HL-60 (cell line): ENCODE results near the gene PJA1.

Experiments
- DNase-seq, 2 experiments: peaks; one replicate each; pipeline ENCODE4 v3.0.0-alpha.2; 2010 to 2020; ENCODE audit warnings: low read depth in 1 of 2, low spot score in 1 of 2
- H3K27ac ChIP-seq: fragments of 250-450 bp; sonication (Bioruptor Pico); replicated peaks from 2 replicates; pipeline ENCODE4 v1.5.1; 2020; ENCODE audit warnings: mild to moderate bottlenecking, moderate library complexity
- H3K27me3 ChIP-seq: fragments of 250-450 bp; sonication (Bioruptor Pico); 2 replicates; pipeline ENCODE4 v1.5.1; 2021; ENCODE audit warnings: mild to moderate bottlenecking, moderate library complexity; ENCODE audit not compliant: insufficient read depth, poor library complexity, severe bottlenecking
- H3K4me3 ChIP-seq: replicated peaks from 2 replicates; pipeline ENCODE4 v1.5.1; 2011; ENCODE audit warnings: mild to moderate bottlenecking, control low read depth, low read length; ENCODE audit not compliant: insufficient read depth
- GABPA ChIP-seq: IDR thresholded peaks from 2 replicates; pipeline ENCODE4 v1.6.1; 2012; ENCODE audit warnings: low read depth
- POLR2AphosphoS5 ChIP-seq: IDR thresholded peaks from 2 replicates; pipeline ENCODE4 v1.6.1; 2012; ENCODE audit warnings: low read depth
- SPI1 ChIP-seq: IDR thresholded peaks from 2 replicates; pipeline ENCODE4 v1.6.1; 2012; ENCODE audit warnings: low read depth, mild to moderate bottlenecking, borderline replicate concordance
- TF ChIP-seq, protein P1 (sequence below): IDR thresholded peaks from one replicate; pipeline ENCODE4 v1.5.1; 2011; ENCODE audit warnings: low read length, control low read depth, inconsistent platforms; ENCODE audit not compliant: insufficient read depth
- TF ChIP-seq, protein P2 (sequence below): IDR thresholded peaks from 2 replicates; pipeline ENCODE4 v1.6.1; 2012; ENCODE audit warnings: low read depth; ENCODE audit not compliant: insufficient replicate concordance

Gene PJA1

GRCh38 chrX:69178592-69178991 is 13.3 kb upstream of the PJA1 start:
- no peak for DNase-seq
- Histone ChIP-seq H3K27ac (no peak overlapping the region), H3K27me3 (no peaks in the 10 kb centered on the region)

DNA sequence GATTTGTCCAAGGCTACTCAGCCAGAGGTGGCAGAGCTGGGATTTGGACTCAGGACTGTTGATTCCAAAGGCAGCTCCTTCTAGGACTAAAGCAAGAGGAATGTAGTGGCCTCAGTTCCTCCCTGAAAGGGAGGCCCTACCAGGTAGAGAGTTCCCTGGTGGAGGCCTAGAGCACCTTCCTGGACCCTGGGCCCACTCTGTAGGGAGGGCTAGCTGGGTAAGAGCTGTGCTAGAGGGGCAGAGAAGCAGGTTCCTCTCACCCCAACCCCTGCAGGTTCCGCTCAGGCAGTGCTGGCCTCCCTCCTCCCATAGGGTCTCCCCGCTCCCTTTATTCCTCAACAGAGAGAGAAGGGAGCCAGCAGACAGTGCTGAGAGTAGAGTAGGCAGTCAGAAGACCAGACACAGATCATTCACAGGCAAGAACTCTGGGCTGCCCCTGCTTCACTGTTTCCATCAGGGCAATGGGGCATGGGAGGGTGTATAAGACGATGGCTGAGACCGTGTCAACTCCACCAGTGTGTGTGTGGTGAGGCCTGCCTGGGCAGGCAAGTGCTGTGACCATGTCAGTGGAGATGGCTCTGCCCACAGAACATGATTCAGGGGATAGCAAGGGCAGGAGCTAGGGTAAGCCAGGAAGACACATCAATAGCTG is 12.4 kb upstream of the PJA1 start:
- TF ChIP-seq, protein P1, sequence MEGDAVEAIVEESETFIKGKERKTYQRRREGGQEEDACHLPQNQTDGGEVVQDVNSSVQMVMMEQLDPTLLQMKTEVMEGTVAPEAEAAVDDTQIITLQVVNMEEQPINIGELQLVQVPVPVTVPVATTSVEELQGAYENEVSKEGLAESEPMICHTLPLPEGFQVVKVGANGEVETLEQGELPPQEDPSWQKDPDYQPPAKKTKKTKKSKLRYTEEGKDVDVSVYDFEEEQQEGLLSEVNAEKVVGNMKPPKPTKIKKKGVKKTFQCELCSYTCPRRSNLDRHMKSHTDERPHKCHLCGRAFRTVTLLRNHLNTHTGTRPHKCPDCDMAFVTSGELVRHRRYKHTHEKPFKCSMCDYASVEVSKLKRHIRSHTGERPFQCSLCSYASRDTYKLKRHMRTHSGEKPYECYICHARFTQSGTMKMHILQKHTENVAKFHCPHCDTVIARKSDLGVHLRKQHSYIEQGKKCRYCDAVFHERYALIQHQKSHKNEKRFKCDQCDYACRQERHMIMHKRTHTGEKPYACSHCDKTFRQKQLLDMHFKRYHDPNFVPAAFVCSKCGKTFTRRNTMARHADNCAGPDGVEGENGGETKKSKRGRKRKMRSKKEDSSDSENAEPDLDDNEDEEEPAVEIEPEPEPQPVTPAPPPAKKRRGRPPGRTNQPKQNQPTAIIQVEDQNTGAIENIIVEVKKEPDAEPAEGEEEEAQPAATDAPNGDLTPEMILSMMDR = no peak
- no peak for TF ChIP-seq SPI1
- TF ChIP-seq POLR2AphosphoS5 = no peak
- TF ChIP-seq GABPA = no peak
- TF ChIP-seq, protein P2, sequence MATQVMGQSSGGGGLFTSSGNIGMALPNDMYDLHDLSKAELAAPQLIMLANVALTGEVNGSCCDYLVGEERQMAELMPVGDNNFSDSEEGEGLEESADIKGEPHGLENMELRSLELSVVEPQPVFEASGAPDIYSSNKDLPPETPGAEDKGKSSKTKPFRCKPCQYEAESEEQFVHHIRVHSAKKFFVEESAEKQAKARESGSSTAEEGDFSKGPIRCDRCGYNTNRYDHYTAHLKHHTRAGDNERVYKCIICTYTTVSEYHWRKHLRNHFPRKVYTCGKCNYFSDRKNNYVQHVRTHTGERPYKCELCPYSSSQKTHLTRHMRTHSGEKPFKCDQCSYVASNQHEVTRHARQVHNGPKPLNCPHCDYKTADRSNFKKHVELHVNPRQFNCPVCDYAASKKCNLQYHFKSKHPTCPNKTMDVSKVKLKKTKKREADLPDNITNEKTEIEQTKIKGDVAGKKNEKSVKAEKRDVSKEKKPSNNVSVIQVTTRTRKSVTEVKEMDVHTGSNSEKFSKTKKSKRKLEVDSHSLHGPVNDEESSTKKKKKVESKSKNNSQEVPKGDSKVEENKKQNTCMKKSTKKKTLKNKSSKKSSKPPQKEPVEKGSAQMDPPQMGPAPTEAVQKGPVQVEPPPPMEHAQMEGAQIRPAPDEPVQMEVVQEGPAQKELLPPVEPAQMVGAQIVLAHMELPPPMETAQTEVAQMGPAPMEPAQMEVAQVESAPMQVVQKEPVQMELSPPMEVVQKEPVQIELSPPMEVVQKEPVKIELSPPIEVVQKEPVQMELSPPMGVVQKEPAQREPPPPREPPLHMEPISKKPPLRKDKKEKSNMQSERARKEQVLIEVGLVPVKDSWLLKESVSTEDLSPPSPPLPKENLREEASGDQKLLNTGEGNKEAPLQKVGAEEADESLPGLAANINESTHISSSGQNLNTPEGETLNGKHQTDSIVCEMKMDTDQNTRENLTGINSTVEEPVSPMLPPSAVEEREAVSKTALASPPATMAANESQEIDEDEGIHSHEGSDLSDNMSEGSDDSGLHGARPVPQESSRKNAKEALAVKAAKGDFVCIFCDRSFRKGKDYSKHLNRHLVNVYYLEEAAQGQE = no peak
- no peak overlapping the region for H3K4me3 ChIP-seq
- no peak overlapping the region for H3K27ac ChIP-seq
- H3K27me3 ChIP-seq = no peaks in the 10 kb centered on the region
- no peak for DNase-seq

More at GRCh38 chrX:69178592-69178991, 13.3 kb upstream of the PJA1 start:
- H3K4me3 ChIP-seq = no peak overlapping the region
- TF ChIP-seq POLR2AphosphoS5 (no peak), GABPA (no peak), SPI1 (no peak)
- TF ChIP-seq, protein P2 = no peak
- TF ChIP-seq, protein P1 = no peak

DNA sequence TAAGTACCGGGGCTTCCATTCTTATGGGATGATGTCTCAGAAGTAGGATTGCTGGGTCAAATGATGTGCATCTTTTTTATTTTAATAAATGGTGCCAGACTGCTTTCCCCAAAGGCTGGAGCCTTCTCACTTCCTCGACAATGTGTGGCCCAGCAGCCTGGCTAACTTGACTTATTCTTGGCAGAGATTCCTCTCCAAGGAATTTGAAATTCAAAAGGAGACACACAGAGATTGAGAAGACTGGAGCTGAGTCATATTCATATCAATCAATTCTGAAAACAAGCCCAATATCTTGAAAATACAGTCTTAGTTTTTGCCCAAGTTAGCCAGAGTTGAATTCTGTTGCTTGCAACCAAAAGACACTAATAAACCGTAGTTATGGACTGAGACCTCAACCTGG is 10.8 kb upstream of the PJA1 start:
- H3K27me3 ChIP-seq = no peaks in the 10 kb centered on the region
- H3K4me3 ChIP-seq = no peak overlapping the region
- DNase-seq = no peak
- no peak overlapping the region for H3K27ac ChIP-seq
- TF ChIP-seq, protein P1 = no peak
- TF ChIP-seq SPI1 = no peak
- no peak for TF ChIP-seq POLR2AphosphoS5
- no peak for TF ChIP-seq GABPA
- TF ChIP-seq, protein P2 = no peak
